NAMALWA (cell line): Measurements from ENCODE around the gene ZCCHC24.

Experiments
- DNase-seq: peaks from one replicate; pipeline ENCODE4 v3.0.0-alpha.2; 2015; ENCODE audit warnings: low spot score

ZCCHC24 gene

DNA sequence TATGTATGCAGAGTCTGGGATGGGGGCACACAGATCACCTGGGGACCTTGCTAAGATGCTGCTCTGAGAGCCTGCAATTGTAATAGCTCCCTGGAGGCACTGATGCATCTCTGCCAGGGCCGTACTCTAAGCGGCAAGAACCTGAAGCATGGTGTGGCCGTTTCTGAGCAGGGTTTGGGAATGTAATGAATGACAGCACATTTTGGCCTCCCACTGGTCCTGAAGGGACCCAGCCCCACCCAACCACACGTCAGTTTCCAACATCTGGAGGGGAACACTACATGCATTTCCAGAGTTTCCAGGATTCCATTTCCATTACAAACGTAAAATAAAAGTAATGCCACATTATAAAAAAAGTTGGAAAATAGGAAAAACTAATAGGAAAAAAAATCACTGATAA, 14.0 kb downstream of the ZCCHC24 start:
- DNase-seq = no peak

DNA sequence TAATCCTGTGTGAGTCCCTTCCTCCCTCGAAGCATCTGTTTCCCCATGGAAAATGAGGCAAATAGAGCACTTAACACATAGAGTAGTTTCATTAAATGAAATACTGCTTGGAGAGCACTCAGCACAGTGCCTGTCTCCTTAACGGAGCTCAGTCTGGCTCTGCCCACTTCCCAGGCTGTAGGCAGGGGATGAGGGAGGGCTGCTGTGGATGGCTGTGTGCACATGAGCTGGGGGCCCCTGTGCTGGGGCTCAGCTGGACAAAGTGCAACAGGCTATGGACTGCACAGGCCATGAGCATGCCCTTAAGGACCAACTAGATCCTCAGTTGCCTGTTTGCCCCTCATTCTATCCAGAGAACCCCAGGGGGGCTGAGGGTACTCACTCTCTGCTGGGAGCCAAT, 14.5 kb downstream of the ZCCHC24 start:
- DNase-seq = no peak

DNA sequence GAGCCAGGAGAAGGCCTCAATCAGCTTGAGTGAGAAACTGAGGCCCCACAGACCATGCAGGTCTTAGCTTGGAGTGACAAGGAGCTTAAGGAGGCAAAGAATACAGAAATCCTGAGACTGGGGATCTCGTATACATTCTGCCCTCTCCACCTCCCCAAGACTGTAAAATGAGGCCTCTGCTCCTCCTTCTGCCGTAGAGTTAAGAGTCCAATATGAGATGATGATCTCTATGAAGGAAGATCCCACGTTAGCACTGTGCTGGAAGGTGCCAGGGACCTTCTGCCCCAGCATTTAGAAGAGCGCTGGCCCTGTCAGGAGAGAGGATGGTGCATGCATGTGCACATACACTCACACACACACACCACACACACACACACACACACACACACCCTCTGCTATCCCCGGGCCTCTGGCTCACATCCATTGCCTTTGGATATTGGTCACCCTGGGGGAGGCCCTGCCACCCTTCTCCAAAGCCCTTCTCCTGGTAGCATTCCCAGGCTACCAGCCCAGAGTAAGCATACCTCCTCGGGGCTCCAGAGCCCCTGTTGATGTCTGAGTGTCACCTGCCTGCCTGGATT, 15.0 kb downstream of the ZCCHC24 start:
- DNase-seq = no peak

GRCh38 chr10:79429751-79430150, 15.7 kb downstream of the ZCCHC24 start:
- DNase-seq = no peak

- no peak for DNase-seq
Measured at GRCh38 chr10:79427965-79428364, 17.5 kb downstream of the ZCCHC24 start.

DNA sequence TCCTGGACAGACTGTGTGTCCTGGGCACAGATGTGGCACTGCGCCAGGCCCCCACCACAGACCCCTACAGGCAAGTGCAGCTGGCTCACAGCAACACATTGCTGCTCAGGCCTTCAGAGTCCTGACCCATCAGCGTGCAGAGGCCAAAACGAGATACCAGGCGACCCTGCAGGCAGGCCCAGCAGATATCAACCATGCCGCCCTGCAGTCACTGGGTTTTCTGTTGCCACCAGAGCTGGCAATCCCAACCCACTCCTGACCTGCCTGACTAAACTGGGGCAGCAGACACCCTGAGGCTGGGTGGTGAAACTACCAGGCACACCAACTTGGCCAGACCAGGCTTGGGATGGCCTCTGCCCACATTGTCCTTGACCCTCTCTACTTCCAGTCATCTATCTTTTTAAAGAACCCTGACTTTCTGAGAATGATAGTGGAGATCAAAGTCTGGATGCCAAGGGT, 20.3 kb downstream of the ZCCHC24 start:
- DNase-seq = no peak

- DNase-seq = no peak
Measured at GRCh38 chr10:79424221-79425073, 21.0 kb downstream of the ZCCHC24 start.

DNA sequence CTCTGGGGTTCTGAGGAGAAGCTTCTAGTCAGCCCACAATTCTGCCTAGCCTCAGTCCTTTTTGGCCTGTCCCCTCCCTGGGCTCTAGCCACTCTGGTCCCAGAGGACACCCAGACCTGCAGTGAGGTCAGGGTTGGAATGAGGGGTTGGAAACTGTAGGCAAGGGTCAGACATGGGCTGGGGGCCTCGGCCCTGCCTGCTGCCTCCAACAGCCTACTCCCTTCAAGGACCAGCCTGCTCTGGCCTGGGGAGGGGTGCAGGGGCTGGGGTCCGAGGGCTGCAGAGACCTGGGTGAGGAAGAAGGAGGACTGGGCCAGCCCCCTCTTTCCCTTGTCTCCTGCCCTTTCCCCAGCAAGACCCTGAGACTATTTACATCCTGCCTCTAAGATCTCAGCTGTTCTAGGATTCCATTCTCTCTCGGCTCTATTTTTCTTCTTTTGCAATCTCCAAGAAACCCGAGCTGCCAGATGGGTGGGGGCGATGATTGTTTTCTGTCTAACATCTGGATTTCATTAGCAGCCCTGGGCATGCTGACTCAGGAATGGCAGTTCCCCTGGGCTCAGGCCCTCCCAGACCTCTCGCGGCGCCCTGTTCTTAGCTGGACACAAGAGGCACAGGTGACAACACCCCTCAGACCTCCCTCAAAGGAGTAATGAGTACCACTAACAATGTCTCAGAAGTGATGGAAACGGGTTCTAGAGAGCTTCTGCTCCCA, 23.1 kb downstream of the ZCCHC24 start:
- DNase-seq = no peak

- no peak for DNase-seq
Measured at GRCh38 chr10:79420974-79421688, 24.3 kb downstream of the ZCCHC24 start.

DNA sequence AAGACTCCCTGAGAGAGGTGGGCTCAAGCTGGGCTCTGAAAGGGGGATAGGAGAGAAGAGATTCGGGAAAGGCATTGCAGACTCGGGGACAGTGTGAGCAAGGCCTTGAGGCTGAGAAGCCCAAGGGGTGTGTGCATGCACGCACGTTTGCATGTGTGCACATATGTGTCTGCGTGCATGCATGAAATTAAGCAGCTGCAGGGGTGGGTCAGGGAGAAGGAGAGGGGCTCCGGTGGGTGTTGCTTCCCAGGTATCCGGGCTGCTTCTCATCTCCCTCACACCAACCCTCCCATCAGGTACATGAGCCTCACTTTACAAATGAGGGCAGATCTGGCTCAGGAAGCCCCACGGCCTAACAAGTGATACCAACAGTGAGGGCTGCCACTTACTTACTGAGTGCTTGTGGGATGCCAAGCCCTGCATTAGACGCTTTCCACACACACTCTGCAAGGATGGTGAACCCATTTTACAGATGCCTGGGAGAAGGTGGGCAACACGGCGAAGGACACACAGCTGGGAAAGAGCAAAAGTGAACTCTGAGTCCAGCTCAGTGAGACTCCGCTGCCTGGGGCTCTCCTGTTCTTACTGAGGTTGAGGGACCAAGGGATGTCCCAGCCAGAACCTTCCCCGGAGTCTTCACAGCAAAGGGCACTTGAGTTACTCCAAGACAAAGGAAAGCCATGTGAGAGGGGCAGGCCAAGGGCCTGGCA, 26.4 kb downstream of the ZCCHC24 start:
- DNase-seq = no peak

- no peak for DNase-seq
Measured at GRCh38 chr10:79418274-79418673, 27.1 kb downstream of the ZCCHC24 start.

GRCh38 chr10:79417731-79418130, 27.7 kb downstream of the ZCCHC24 start:
- DNase-seq = no peak

GRCh38 chr10:79417266-79417665, 28.2 kb downstream of the ZCCHC24 start:
- DNase-seq = no peak

DNA sequence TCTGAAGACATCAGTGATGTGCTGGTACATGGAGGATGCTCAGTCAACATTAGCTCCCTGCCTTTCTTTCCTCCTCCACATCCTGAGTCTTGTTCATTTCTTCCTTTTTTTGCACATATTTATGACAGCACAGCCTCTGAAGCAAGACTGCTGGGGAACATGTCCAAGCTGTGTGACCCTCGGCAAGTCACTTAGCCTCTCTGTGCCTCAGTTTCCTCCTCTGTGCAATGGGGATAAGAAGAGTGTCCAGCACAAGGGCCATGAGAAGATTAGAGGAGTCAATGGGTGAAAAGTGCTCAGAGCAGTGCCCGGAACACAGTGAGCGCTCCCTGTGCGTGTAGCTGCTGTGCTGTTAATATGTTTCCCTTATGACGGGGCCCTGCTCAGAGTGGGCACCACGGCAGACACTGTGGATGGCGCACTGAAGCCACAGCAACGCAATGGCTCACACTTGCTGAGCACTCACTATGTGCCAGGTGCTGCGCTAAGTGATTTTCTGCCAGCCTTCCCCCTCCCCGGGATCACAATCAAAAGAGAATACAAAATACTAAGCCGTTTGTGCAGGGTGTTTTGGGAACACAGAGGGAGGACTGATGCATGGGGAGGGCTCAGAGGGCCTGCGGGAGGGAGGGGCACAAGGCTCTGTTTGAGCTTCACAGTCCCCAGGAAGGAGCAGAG, 28.7 kb downstream of the ZCCHC24 start:
- no peak for DNase-seq

DNA sequence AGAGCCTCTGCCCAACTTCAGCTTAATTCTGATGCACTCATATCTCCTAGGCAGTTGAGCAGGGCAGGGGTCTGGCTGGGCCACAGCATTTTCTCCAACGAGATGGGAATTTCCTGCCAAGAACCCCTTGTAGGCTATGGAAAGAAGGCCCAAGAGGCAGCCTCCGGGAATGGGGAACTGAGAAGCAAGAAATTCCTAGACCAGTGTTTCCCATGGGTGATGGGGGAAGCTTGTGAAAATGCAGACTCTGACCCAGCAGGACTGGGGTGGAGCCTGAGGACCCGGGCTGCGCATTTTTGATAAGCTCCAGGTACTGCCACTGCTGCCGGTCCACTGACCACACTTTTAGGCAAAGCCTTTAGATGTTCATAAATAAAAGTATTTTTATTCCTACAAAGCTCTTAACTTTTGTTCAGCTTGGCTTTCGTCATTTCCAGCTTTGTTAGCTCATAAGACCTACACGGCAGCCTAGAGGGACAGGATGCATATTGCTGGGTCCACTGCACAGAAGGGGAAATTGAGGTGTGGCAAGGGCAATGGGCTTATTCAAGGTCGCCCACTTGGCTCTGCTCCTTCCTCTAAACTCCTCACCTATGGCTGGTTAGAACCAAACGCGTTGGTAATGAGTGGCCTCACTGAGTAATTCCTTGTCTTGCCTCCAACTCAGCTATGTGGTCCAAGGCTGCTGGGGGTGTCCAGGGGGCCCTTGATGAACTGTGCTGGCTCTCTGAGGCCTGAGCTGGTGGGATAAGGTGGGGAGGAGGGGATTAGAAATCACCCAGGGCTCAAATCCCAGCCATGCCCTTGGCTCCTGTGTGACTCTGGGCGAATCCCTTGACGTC, 29.5 kb downstream of the ZCCHC24 start:
- DNase-seq = no peak

DNA sequence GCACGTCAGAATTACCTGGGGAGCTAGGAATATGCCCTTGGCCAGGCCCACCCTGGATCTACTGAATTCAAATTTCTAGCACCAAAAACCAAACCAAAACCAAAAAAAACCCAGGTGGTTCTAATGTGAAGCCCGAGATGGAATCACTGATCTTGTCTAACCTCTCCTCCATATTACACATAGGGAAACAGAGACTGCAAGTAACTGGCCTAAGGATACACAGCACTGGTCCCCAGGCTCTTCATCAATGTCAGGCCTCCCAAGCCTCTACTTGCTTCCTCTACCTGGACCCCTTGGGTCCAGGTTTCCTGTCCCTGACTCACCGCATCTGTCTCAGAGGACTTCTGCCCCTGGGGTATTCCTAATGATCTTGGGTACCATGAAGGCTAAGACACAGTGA, 30.7 kb downstream of the ZCCHC24 start:
- no peak for DNase-seq

DNA sequence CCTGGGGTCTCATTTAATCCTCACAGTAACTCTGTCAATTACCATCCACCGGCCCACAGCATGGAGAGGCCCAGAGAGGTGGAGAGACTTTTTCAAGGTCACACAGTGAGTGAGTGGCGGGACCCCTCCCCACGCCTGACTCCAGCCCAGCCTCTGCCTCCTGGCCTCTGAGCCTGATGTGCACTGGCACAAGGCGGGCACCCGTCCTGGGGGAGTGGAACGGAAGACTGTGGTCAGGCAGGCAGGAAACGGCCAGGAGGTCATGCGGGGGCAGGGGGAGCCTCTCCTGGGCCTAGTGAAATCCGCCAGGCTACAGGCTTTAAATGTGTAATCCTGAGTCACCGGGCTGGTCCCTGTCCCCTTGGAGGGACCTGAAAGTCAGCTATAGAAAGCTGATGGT, 32.2 kb downstream of the ZCCHC24 start:
- no peak for DNase-seq

DNA sequence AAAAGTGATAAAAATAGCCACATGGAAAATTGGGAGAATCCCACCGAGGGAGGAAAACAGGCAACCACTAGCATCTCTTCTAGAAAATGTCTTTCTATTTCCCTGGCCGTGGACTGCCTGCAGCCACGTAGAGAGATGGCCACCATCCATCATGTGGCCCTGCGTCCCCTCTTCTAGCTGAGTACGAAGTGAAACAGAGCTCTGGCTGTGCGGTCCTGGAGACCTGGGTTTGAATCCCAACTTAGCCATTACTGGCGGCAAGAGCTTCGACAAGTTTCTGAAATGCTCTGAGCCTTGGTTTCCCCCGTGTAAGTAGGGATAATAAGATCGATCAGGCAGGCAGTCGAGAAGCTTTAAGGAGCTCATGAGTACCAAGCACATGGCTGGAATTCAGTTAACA, 32.9 kb downstream of the ZCCHC24 start:
- no peak for DNase-seq

GRCh38 chr10:79411546-79412495, 33.6 kb downstream of the ZCCHC24 start:
- no peak for DNase-seq
